ENCODE measurements around the gene NTPCR.

Gene NTPCR

DNA sequence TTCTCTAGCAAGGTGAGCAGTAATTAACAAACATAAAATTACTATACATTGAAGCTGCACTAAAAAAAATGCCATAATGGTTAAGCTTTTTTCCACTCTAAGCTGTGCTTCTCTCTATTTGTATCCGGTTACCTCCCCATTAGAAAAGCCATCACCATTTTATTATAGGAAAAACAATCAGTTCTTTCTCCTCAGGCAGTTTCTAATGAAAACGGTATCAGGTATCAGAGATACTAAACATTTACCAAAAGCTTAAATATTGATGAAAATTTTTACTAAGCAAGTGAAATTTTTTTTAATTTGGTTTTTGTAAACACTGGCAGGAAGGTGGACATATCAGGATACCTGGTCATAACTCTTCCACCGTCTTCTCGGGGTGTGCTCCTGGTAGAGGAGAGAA, 14.2 kb downstream of the NTPCR start:
- DNase-seq, result no peak

DNA sequence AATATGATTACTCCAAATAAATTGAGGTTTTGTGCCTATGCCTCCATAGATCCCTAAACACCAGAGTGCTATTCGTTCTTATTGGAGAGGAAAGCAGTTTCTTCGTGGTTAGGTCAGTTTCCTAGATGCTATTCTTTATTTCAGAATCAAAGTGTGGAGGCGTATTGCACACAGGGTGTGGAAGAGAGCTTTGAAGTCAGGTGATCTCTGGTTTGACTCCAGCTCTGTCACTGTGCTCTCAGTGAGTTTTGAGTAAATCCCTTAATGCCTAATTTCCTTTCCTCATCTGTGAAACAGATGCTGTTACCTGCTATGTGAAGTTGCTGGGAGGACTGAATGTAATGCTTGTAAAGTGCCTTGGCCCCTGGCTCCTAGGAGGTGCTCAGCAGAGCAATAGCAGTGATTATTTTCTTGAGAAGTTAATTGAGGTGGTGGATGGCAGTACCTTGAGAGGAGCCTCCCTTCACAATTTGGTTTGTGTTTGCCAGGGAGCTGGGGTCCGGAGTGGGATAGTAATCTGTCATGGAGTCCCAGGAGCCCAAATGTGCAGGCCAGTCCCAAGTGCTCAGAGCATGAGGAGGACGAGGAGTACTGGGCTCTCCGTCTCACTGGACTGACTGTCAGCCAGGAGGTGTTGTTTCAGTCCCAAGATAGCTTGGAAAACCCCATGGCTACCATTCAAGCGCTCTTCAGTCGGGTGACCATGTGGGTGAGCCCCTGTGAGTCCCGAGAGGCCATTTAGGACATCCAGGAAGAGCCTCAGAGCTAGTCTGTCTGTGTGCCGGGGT, 14.9 kb downstream of the NTPCR start:
- DNase-seq, result no peak

DNA sequence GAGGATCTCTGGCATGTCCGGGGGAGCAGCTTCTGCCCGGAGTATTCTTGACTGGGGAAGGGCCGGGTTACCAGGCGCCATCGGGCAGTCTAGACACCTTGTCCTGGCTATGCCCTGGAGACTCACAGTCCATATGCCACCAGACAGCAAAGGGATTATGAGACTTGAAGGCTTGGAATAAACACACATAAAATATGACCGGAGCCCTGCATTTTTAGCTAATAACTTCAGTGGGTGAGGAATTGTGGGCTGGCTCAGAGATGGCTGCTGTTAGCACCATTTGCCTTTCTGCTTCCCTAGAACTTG, 15.5 kb downstream of the NTPCR start:
- no peak for DNase-seq

DNA sequence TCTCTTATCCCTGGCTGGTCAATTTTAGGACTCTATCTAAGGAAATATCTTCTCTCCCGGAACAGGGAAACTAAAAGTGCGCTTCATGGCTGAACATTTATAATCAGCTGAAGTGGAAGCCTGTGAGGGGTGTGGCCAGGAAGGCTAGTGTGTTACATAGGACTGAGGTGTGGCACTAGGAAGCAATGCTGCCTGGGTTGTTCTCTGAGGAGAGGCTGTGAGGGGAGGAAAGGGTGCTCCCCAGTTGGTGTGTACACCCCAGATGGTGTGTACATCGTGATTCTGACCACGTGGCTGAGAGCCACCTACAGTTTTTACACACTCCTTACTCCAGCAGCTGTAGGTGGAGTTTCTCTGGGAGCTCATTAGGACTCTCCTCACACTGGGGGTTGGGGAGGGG, 16.3 kb downstream of the NTPCR start:
- no peak for DNase-seq

DNA sequence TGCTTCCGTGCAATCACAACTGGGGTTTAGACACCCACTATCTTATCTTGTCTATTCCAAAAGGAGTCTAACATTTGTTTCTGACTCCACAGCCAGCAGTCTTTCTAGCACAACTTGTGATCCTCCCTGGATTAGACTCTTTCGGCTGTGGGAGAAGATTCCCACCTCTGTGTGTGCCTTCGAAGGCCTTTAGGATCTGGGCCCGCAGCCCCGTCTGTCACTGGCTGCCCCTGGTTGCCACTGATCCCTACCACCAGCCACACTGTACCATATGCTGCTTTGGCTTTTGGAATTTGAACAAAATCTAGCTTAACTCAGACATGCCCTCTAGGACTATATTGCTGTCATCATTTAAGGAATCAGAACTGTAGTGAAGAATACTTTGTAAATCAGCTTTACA, 18.0 kb downstream of the NTPCR start:
- DNase-seq, result no peak

DNA sequence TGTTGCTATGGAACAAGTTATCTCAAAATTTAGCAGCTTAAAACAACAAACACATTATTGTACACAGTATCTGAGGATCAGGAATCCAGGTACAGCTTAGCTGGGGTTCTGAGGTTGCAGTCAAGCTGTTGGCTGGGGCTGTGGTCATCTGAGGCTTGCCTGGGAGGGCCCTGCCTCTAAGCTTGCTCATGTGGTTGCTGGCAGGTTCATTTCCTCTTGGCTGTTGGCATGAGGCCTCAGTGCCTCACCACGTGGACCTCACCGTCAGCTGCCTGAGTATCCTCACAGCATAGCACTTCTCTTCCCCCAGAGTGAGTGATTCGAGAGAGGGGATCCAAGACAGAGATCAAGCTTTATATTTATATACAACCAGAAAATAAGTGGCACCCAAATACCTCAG, 18.6 kb downstream of the NTPCR start:
- peak in 6 of 14 donors; percentile 12 to 38 (median 27) for DNase-seq

DNA sequence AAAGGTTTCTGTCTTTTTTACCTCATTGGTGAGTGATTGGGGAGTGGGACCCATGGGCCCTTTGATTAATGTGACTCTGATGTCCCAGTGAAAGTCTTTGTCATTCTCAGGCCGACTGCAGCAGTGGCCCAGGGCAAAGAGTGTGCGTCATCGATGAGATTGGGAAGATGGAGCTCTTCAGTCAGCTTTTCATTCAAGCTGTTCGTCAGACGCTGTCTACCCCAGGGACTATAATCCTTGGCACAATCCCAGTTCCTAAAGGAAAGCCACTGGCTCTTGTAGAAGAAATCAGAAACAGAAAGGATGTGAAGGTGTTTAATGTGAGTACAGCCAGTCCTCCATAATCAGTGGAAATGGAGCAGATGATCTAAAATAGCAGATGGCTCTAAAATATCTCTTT, 19.4 kb downstream of the NTPCR start:
- DNase-seq, result no peak

DNA sequence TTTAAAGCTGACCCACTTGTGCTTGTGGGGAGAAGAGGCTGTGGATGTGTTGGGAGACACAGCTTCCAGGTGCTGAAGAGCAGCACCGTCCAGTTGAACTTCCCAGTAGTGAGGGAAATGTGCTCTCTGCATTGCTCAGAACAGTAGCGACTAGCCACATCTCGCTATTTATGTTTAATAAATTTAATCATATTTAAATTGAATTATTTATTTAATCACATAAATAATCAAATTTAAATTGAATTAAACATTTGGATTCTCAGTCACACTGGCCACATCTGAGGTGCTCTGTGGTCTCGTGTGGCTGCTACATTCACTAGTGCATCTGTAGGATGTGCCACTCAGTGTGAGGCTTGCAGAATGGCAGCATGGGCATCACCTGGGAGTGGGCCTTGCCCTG, 20.1 kb downstream of the NTPCR start:
- DNase-seq, result no peak

DNA sequence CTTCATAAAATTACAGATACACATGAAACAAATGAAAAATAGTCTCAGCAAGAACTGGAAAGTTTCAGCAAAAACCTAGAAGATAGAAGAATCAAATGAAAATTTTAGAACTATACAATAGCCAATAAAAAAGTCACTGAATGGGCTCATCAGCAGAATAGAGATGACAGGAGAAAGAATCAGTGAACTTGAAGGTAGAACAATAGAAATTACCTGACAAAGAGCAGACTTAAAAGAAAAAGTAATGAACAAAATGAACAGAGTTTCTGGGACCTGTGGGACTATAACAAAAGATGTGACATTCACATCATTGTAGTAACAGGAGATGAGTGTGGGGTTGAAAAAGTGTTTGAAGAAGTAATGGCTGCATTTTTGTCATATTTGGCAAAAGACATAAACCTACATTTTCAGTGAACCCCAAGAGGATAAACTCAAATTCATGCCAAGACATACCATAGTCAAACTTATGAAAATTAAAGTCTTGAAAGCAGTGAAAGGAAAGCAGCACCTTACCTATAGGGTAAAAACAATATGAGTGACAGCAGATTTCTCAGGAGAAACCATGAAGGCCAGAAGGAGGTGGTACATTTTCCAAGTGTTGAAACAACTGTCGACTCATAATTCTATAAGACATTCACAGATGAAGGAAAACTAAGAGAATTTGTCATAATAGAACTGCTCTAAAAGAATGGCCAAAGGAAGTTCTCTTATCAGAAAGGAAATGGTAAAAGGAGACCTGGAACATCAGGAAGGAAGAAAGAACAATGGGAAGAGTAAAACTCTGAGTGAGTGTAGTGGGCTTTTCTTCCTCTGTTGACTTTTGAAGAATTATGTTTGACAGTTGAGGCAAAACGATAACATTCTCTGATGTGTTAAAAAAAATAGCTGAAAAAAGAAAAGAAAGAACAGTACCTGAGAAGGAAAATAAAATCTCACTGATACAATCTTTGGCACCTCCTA, 23.5 kb downstream of the NTPCR start:
- DNase-seq, result no peak

DNA sequence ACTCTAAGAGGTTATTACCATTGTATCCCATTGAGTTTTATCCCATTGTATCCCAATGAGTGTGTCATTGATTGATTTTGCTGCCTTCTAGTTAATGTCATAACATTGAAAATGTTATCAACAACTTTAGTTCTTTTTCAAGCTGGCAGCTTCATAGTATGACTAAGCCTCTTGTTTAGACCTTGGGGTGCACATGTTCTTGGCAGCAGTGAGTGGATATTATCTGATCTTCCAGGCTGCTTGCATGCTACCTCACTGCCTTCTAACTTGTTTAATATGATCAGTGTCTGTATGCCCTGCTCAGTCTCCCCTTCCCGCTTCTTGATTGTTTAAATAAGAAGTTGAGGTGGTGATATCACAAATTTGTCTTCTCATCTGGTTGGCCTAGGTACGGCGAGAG, 24.6 kb downstream of the NTPCR start:
- DNase-seq, result no peak

DNA sequence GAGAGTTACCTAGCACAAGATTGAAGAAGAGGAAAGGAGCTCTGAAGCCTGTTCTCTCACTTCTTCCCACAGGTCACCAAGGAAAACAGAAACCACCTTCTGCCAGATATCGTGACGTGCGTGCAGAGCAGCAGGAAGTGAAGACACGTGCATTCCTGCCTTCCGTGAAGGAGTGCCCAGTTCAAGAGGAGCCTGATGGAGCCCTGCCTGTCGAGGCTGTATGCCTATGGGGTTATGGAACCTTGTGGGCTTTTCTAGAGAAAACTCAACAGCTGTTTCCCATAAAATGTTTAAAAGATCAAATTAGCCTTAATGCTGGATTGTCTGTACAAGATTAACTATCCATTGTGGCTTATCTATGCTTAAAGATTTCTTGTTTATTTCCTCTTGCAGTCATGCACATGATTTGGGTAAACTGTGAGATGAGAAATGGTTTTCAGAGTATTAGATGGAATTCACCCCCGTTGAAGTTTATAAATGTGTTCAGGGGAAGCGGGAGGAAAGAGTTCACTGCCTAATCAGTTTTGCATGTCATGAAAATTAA, 27.8 kb downstream of the NTPCR start:
- no peak for DNase-seq

DNA sequence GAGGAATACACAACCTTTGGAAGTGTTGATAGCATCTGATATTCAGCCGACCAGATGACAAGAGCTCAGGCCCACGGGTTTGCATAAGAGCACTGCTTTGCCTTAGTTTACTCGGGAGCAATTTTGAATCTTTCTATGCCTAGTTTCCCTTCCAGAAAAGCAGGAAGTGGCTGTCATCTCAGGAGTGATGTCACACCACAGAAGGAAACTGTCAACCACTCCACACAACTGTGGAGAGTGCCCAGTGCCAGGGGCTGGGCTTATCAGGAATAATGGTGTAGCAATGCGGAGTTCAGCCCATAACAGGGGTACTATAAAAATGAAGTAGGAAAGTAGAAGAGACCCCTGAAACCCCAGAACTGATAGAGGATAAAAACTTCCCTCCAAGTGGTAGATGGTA, 28.4 kb downstream of the NTPCR start:
- DNase-seq, result no peak

DNA sequence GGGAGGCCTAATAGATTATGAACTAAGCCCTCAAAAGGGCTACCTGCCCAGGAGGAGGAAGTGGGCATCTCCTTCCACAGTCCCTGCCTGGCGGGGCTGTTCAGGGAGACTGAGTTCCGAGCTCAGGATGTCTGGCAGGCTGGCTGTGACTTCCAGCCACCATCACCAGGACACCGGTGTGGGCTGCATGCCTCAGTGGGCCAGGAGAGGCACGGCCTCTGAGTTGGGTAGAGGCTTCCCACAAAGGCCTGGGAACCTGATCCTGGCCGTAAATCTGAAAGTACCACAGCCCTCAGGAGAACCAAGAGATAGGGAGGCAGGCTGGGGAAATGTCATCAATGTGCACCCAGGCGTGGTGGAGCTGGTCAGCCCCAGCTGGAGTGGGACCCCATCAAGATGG, 29.1 kb downstream of the NTPCR start:
- DNase-seq, result no peak

DNA sequence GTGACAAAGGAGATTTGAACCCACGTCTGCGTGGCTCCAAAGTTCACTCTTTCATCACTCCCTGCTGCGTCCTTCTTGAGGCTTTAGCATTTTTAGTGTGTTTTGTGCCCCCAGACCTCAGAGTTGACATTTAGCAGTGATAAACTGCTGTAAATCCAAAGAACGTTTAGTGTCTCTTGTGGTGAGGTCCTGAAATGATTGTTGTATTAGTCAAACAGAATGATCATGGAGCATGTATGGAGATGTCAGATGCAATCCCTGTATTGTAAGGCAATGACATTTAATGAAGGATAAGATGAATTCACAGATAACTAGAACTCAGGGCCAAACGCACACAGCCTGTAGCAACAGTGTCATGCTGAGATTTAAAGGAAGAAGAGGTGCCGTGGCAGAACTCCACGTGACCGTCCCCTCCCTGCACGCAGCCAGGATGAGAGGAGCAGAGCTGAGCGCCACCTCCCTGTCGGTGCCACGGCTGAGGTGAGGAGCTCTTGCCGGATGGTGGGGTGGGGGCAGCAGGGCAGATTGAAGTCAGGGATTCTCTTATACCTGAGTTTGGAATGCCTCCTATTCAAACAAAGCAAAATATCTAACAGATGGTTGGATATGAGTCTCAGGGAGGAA, 30.1 kb downstream of the NTPCR start:
- peak in 1 of 14 donors; percentile 26 for DNase-seq

DNA sequence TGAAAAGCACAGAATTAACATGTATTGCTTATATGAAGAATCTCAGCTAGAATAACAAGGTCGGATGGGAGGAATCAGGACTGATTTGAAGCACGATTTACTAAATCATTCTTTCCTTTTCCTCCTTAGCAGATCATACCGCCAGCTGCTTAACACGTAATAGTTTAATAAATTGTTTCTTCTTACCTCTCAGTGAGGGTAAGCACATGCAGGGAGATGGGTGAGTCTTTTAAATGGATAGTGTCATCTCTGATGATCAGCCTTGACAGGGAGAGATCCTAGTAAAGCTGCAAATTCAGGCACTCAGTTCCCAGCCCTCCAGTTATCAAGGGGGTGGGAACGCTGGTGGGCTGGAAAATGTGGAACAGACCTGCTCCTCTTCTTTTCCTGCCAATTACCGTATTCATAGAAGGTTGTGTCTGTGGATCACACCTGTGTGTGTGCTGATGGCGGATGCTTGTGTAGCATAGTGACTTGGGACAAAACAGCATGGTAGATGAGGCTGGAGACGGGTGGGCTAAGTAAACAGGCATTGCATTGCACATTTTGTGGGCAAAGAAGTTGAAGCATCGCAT, 30.7 kb downstream of the NTPCR start:
- no peak for DNase-seq

DNA sequence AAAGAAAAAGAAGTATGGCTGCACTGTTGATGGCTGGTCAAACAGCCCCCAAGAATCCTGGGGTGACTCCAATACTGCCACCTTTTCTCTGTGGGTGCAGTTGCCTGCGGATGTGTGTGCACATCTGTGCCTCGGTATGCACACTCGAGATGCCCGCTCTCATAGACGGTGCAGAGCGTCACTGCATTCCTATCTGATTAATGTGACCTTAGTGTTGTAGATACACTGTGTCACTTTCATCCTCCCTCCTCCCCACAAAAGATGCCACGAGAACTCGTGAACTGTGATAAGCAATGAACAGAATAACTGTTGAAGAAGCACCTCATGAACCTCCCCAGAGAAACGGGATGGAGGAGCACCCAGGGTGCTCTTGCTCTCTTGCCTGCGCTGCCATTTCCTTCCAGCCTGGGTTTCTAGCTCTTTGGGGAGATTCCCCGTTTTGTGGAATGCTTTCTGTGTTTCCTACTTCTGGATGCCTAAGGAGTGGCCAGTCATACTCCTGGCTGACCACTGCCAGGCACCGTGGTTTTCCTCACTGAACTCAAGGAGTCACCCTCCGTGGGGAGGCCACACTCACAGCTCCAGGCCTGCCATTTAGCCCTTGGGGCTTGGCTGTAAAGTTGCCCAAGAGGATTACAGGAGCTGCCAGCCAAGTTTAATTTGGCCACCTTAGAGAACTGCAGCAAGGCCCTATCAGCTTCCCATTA, 32.0 kb downstream of the NTPCR start:
- DNase-seq, result no peak

DNA sequence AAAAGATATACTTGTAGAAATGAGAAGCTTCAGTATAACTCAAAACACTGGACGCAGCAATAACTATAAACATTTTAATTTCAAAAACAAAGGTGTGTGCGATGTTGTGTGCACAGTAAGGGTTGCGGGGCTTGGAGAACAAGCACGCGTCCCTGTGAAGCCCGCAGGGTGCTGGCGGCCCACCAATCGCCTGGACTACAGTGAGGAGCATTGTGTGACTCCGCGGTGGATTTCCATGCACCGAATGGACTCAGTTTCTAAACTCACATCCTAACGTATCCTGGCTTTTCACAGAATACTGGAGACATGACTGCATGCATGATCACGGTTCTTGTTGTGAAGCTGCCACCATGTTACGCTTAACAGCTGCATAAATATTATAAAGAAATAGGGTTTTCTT, 33.0 kb downstream of the NTPCR start:
- DNase-seq, result peak in 2 of 14 donors; percentile 6 to 12

DNA sequence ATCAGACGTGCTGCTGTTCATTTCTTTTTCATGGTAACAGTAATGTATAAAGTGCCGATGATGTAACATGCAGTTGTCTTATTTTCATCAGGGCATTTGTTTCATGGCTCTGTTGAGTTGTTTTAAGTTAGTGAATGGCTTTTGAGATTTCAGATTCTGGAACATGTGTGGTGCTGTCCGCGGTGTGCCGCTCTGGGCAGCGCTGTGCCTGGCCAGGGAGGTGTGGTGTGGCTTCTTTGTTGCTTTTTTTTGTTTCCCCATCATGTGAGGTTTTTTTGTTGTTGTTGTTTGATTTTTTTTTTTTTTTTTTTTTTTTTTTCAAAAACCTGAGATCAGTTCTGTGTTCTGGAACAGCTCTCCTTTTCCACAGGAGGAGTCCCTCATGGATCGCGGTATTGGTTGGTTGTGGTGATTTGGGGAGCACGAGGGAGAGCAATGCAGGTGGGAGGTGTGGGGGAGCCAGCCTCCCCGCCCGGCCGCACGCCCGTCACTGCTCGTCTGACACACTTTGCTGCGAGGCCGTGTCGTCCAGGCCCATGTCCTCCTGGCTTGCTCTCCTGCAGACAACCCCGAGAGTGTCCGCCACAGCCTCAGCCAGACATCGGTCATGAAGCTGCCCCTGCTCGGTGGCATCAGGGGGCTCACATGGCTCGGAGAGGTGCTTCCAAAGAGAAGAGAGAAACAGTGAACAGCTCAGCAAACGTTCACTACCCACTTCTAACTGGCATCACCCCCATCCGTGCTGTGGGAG, 33.6 kb downstream of the NTPCR start:
- no peak for DNase-seq

DNA sequence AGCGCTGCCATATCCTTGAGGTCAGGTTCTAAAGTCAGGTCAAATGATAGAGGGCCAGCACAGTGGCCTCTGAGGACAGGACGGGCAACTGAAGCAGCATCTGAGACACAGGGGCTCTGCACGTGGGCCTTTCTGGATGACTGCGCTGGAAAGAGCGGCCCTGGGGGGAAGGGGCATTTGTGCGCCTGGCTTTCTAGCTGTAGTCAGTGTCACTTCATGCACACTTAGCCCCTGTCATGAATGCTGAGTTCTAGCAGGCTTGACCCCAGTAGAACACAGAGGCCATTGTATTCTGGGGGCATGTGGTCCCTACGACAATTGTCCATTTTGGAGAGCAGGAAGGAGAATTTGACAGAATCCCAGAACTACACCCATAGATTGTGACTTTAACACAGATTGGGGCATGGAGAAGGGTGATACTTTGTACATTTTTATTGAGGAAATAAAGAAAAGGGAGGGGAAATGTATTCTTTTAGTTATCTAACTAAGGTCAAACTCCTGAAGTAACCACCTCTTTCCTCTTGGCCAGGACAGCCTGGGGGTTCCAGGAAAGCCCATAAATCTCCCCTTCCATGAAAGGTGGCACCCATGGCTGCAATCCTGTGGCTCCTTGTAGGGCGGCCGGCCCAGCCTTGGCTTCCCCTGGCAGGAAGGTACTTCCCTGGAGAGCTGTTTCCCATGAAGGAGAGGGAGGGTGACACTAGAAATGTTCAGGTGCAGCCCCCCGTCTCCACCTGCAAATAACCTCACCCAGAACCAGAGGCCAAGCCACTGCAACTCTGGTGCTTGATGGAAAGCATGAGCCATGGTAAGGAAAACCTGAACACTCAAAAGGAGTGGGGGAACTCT, 34.4 kb downstream of the NTPCR start:
- peak in 10 of 14 donors; percentile 28 to 52 (median 42) for DNase-seq

DNA sequence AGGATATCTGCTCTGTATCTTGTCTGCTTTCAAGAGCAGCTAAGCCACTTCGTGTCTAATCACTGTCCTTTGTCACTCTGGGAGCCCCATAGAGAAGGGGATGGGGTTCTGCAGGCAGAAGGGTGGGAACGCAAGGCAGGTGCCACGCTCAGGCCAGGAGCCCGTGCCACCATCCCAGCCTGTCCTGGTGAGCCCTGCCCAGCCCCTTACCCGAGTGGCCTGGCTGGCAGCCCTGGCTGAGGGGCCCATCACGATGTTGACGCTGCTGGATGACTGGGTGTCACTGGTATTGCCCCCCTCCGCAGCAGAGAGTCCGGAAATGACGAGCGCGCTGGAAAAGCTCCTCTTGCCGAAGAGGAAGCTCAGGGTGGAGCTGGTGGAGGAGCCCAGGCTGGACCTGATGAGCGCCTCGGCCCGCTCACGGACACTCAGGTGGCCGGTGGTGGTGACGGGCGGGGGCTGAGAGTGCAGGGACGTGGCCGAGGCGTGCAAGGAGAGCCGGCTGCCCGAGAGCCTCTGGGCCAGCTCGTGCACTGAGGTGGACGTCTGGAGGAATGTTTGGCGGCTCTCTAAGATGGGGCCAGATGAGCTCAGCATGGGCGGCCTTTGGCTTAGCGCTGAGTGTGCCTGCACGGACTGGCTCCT, 35.6 kb downstream of the NTPCR start:
- DNase-seq, result no peak

Measured in C1 segment of cervical spinal cord (tissue), 14 donors.